DND-41 (cell line): Measurements from ENCODE around the gene CHAC1.

Experiments
- EZH2 ChIP-seq: IDR thresholded peaks from 3 replicates; pipeline ENCODE4 v1.6.1; 2012; ENCODE audit warnings: borderline replicate concordance, low read depth, mild to moderate bottlenecking, moderate library complexity, low read length, inconsistent platforms; ENCODE audit not compliant: severe bottlenecking
- TF ChIP-seq, protein P1 (sequence below): IDR thresholded peaks from 2 replicates; pipeline ENCODE4 v1.5.1; 2012; ENCODE audit warnings: borderline replicate concordance, low read length, moderate library complexity, mild to moderate bottlenecking; ENCODE audit not compliant: poor library complexity, severe bottlenecking; ENCODE audit errors: extremely low read depth

DNA sequence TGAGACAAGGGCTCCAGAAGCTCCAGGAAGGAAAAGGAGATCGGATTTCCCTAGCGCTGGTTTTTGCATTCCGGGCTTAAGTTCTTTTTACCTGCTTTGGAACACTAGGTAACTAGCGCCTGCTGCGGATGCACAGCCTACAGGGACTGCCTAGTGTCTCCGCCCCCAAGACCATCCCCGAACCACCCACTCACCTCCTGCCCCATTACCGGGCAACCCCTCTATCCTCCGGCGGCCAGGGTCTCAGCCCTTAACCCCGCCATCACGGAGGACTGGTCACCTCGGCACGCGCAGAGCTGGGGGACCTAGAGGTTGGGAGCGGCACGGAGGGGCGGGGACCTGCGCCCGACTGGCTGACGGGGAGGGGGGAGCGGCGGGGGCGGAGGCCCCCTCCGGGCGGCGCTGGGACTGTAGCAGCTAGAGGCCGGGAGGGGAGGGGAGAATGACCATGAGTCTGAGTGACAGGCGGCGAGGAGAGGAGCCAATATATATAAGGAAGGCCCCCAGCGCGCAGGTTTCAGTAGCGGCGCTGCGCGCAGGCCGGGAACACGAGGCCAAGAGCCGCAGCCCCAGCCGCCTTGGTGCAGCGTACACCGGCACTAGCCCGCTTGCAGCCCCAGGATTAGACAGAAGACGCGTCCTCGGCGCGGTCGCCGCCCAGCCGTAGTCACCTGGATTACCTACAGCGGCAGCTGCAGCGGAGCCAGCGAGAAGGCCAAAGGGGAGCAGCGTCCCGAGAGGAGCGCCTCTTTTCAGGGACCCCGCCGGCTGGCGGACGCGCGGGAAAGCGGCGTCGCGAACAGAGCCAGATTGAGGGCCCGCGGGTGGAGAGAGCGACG lies 24.2 kb upstream of the CHAC1 start, which contains the start of gene DLL4:
- TF ChIP-seq, protein P1, sequence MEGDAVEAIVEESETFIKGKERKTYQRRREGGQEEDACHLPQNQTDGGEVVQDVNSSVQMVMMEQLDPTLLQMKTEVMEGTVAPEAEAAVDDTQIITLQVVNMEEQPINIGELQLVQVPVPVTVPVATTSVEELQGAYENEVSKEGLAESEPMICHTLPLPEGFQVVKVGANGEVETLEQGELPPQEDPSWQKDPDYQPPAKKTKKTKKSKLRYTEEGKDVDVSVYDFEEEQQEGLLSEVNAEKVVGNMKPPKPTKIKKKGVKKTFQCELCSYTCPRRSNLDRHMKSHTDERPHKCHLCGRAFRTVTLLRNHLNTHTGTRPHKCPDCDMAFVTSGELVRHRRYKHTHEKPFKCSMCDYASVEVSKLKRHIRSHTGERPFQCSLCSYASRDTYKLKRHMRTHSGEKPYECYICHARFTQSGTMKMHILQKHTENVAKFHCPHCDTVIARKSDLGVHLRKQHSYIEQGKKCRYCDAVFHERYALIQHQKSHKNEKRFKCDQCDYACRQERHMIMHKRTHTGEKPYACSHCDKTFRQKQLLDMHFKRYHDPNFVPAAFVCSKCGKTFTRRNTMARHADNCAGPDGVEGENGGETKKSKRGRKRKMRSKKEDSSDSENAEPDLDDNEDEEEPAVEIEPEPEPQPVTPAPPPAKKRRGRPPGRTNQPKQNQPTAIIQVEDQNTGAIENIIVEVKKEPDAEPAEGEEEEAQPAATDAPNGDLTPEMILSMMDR, result no peak
- peak; percentile 34 for TF ChIP-seq EZH2
